CD14-positive monocyte (primary cell): Measurements from ENCODE around the gene SLC25A39. TPM values are rescaled to one million over a fixed set of nuclear protein-coding genes. Genes with fewer than 3 reads are reported as not detected.

Source experiments
- DNase-seq, 3 donors: peaks; one replicate each; pipeline ENCODE4 v3.0.0-alpha.2; 2011 to 2022
- H2AFZ ChIP-seq: 2 replicates; pipeline ENCODE4 v1.6.0; 2012; ENCODE audit warnings: mild to moderate bottlenecking, low read depth, low read length, inconsistent platforms; ENCODE audit not compliant: insufficient read depth, poor library complexity, severe bottlenecking
- H3K27ac ChIP-seq, 2 donors: 1 replicate in 1 of 2; 2 replicates in 1 of 2; pipeline ENCODE4 v1.5.1; 2012 to 2013; ENCODE audit warnings: low read length in 2 of 2, control low read depth in 1 of 2, inconsistent platforms in 1 of 2, low read depth in 1 of 2, mild to moderate bottlenecking in 1 of 2
- H3K27me3 ChIP-seq, 2 donors: one replicate each; pipeline versions ENCODE4 v1.6.0 to v1.6.1; 2011 to 2013; ENCODE audit warnings: low read length in 2 of 2; ENCODE audit not compliant: control insufficient read depth in 2 of 2, insufficient read depth in 2 of 2
- H3K36me3 ChIP-seq, 2 donors: replicated peaks in 1 of 2; 1 replicate in 1 of 2; 2 replicates in 1 of 2; pipeline versions ENCODE4 v1.5.1 to v1.6.1; 2012 to 2013; ENCODE audit warnings: low read length in 2 of 2, control low read depth in 1 of 2, inconsistent platforms in 1 of 2, mild to moderate bottlenecking in 1 of 2; ENCODE audit not compliant: insufficient read depth in 2 of 2, control insufficient read depth in 1 of 2
- H3K4me1 ChIP-seq, 2 donors: 1 replicate in 1 of 2; 2 replicates in 1 of 2; pipeline versions ENCODE4 v1.5.1 to v1.6.1; 2012 to 2013; ENCODE audit warnings: low read length in 2 of 2, control low read depth in 1 of 2, inconsistent platforms in 1 of 2, mild to moderate bottlenecking in 1 of 2, moderate library complexity in 1 of 2; ENCODE audit not compliant: insufficient read depth in 2 of 2, control insufficient read depth in 1 of 2
- H3K4me2 ChIP-seq: replicated peaks from 2 replicates; pipeline ENCODE3; 2012; ENCODE audit warnings: low read length, moderate library complexity, mild to moderate bottlenecking; ENCODE audit not compliant: poor library complexity, severe bottlenecking; ENCODE audit errors: extremely low read depth
- H3K4me3 ChIP-seq, 3 experiments: fragments of 200-600 bp in 1 of 3; sonication (generic) in 1 of 3; replicated peaks in 1 of 3; 1 replicate in 2 of 3; 2 replicates in 1 of 3; pipeline ENCODE4 v1.5.1; 2011 to 2013; ENCODE audit warnings: low read length in 3 of 3, mild to moderate bottlenecking in 3 of 3, control low read depth in 2 of 3, low read depth in 2 of 3, inconsistent platforms in 1 of 3, moderate library complexity in 1 of 3
- H3K79me2 ChIP-seq: 2 replicates; pipeline ENCODE4 v1.6.0; 2012; ENCODE audit warnings: mild to moderate bottlenecking, control low read depth, inconsistent platforms, low read length, moderate library complexity; ENCODE audit not compliant: insufficient read depth
- H3K9ac ChIP-seq: 2 replicates; pipeline ENCODE4 v1.6.0; 2017; ENCODE audit warnings: low read length, mild to moderate bottlenecking; ENCODE audit not compliant: insufficient read depth, poor library complexity, severe bottlenecking
- H3K9me3 ChIP-seq, 2 donors: replicated peaks in 1 of 2; 1 replicate in 1 of 2; 2 replicates in 1 of 2; pipeline versions ENCODE4 v1.5.1 to v1.6.1; 2012 to 2013; ENCODE audit warnings: low read length in 2 of 2, control low read depth in 1 of 2; ENCODE audit not compliant: control insufficient read depth in 1 of 2, insufficient read depth in 1 of 2
- H4K20me1 ChIP-seq: 2 replicates; pipeline ENCODE4 v1.6.0; 2012; ENCODE audit warnings: mild to moderate bottlenecking, low read length, control low read depth, moderate library complexity; ENCODE audit not compliant: insufficient read depth
- H3K27ac Mint-ChIP-seq, 7 donors: one replicate each; pipeline ENCODE4 v1.8.0; 2020; ENCODE audit warnings: mild to moderate bottlenecking in 7 of 7, mixed read lengths in 7 of 7, moderate library complexity in 6 of 7, inconsistent platforms in 2 of 7
- H3K27me3 Mint-ChIP-seq, 3 donors: one replicate each; pipeline ENCODE4 v1.8.0; 2021 to 2022; ENCODE audit warnings: low read depth in 3 of 3, mild to moderate bottlenecking in 3 of 3, mixed read lengths in 3 of 3, moderate library complexity in 3 of 3, inconsistent platforms in 1 of 3
- H3K36me3 Mint-ChIP-seq, 2 donors: one replicate each; pipeline ENCODE4 v1.8.0; 2020; ENCODE audit warnings: mixed read lengths in 2 of 2, inconsistent platforms in 1 of 2, mild to moderate bottlenecking in 1 of 2
- H3K4me1 Mint-ChIP-seq: one replicate; pipeline ENCODE4 v1.8.0; 2020; ENCODE audit warnings: mild to moderate bottlenecking, mixed read lengths
- H3K4me3 Mint-ChIP-seq, 2 donors: one replicate each; pipeline ENCODE4 v1.8.0; 2020; ENCODE audit warnings: mild to moderate bottlenecking in 2 of 2, mixed read lengths in 2 of 2, moderate library complexity in 1 of 2
- H3K9me3 Mint-ChIP-seq, 7 donors: one replicate each; pipeline ENCODE4 v1.8.0; 2020 to 2022; ENCODE audit warnings: mixed read lengths in 7 of 7, mild to moderate bottlenecking in 6 of 7, moderate library complexity in 6 of 7, inconsistent platforms in 2 of 7
- WGBS: methylation state at CpG from one replicate; pipeline ENCODE4 v1.1.5; 2013; ENCODE audit warnings: missing lambda C conversion rate; ENCODE audit not compliant: insufficient coverage; 5-methylcytosine and 5-hydroxymethylcytosine counted together
- intact Hi-C, 2 donors: fragments of 100-400 bp; cut with micrococcal nuclease; formaldehyde crosslinking; loops; one replicate each; pipeline versions ENCODE4 v1.15.0 to v1.15.1; 2023
- polyA plus RNA-seq, 3 donors: library from polyadenylated mRNA; depleted of rRNA in 1 of 3; unstranded in 2 of 3; stranded (reverse) in 1 of 3; fragments of 300-500 nt in 2 of 3; fragments of >200 nt in 1 of 3; fragmentation: Illumina TruSeq in 2 of 3; gene quantifications; 1 replicate in 2 of 3; 2 replicates in 1 of 3; pipeline ENCODE4 v1.2.3, GENCODE V29; 2012 to 2021
- TF ChIP-seq, protein P1 (sequence below): fragments of 200-600 bp; IDR thresholded peaks from one replicate; pipeline ENCODE4 v1.8.0; 2022; ENCODE audit warnings: antibody characterized with exemption, mild to moderate bottlenecking

The SLC25A39 gene
- polyA plus RNA-seq, 3 donors = 64.0 to 74.8 (median 64.5) TPM

- no peaks in the 10 kb centered on the region for H3K9me3 Mint-ChIP-seq
- H3K4me2 ChIP-seq = no peak overlapping the region
Measured at GRCh38 chr17:44283344-44284023, 41.1 kb downstream of the SLC25A39 start.

DNA sequence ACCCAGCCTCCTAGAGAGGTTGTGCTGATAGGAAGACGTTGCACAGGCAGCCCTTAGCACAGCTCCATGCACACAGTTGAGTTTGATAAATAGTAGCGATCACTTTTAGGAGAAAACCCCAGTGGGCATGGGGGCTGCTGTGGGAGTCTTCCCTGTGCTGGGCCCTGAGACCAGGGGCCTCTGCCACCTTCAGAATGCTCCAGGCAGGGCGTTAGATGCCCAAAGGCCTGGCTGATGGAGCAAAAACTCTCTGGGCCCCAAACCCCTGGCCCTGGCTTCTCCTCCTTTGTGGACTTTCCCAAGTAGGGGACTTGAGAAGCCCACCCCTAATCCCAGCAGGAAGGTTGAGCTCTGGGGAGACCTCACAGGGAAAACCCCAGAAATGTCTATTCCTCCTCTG lies 42.4 kb downstream of the SLC25A39 start:
- H3K4me1 ChIP-seq = peaks cover 23 to 25% of the 10 kb centered on the region in 2 donors
- H3K9me3 ChIP-seq = no peaks in the 10 kb centered on the region
- H3K4me2 ChIP-seq = no peak overlapping the region
- Mint-ChIP-seq H3K36me3 (no peaks in the 10 kb centered on the region), H3K27me3 (peaks cover 20 to 25% (median 21%) of the 10 kb centered on the region in 3 donors), H3K9me3 (no peaks in the 10 kb centered on the region), H3K4me3 (no peak overlapping the region), H3K27ac (no peak overlapping the region), H3K4me1 (peaks cover 30% of the 10 kb centered on the region)
- TF ChIP-seq, protein P1, sequence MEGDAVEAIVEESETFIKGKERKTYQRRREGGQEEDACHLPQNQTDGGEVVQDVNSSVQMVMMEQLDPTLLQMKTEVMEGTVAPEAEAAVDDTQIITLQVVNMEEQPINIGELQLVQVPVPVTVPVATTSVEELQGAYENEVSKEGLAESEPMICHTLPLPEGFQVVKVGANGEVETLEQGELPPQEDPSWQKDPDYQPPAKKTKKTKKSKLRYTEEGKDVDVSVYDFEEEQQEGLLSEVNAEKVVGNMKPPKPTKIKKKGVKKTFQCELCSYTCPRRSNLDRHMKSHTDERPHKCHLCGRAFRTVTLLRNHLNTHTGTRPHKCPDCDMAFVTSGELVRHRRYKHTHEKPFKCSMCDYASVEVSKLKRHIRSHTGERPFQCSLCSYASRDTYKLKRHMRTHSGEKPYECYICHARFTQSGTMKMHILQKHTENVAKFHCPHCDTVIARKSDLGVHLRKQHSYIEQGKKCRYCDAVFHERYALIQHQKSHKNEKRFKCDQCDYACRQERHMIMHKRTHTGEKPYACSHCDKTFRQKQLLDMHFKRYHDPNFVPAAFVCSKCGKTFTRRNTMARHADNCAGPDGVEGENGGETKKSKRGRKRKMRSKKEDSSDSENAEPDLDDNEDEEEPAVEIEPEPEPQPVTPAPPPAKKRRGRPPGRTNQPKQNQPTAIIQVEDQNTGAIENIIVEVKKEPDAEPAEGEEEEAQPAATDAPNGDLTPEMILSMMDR = no peak
- no peaks in the 10 kb centered on the region for H3K79me2 ChIP-seq
- H3K27me3 ChIP-seq = peaks cover 0 to 7% of the 10 kb centered on the region in 2 donors
- H3K9ac ChIP-seq = no peak overlapping the region
- H2AFZ ChIP-seq = no peak overlapping the region
- H4K20me1 ChIP-seq = no peaks in the 10 kb centered on the region
- 90% methylated on average over 1 of the region's 3 CpGs for WGBS
- intact Hi-C loops = no loop called here
- no peaks in the 10 kb centered on the region for H3K36me3 ChIP-seq
- no peak overlapping the region for H3K27ac ChIP-seq
- DNase-seq = no peak
- H3K4me3 ChIP-seq = no peak overlapping the region

More at GRCh38 chr17:44283344-44284023, 41.1 kb downstream of the SLC25A39 start:
- no peak overlapping the region for H2AFZ ChIP-seq
- H3K36me3 Mint-ChIP-seq = no peaks in the 10 kb centered on the region
- no peaks in the 10 kb centered on the region for H3K27me3 ChIP-seq
- DNase-seq = no peak
- H4K20me1 ChIP-seq = no peaks in the 10 kb centered on the region
- H3K9me3 ChIP-seq = no peaks in the 10 kb centered on the region
- H3K4me3 Mint-ChIP-seq = no peak overlapping the region
- TF ChIP-seq, protein P1 = no peak
- H3K27ac ChIP-seq = no peak overlapping the region
- H3K4me1 ChIP-seq = peaks cover 23% of the 10 kb centered on the region in 2 donors
- peaks cover 20 to 27% (median 25%) of the 10 kb centered on the region in 3 donors for H3K27me3 Mint-ChIP-seq
- no peak overlapping the region for H3K27ac Mint-ChIP-seq
- H3K36me3 ChIP-seq = no peaks in the 10 kb centered on the region
- H3K4me3 ChIP-seq = no peak overlapping the region
- no peak overlapping the region for H3K9ac ChIP-seq
- peaks cover 28% of the 10 kb centered on the region for H3K4me1 Mint-ChIP-seq
- intact Hi-C loops = no loop called here
- H3K79me2 ChIP-seq = no peaks in the 10 kb centered on the region
- 92% methylated on average over 8 of the region's 8 CpGs for WGBS
